IPS DF 4.7 (cell line): ENCODE measurements around the gene FBXL16.
"Not testable (repeated sequence)": the region's sequence is repeated elsewhere in the genome, so short reads cannot be mapped to it uniquely, and the experiment has no call there.

Experiments used
- DNase-seq: peaks from one replicate; pipeline ENCODE4 v3.0.0-alpha.2; 2013; ENCODE audit warnings: low spot score; ENCODE audit errors: extremely low read depth

Gene FBXL16, protein sequence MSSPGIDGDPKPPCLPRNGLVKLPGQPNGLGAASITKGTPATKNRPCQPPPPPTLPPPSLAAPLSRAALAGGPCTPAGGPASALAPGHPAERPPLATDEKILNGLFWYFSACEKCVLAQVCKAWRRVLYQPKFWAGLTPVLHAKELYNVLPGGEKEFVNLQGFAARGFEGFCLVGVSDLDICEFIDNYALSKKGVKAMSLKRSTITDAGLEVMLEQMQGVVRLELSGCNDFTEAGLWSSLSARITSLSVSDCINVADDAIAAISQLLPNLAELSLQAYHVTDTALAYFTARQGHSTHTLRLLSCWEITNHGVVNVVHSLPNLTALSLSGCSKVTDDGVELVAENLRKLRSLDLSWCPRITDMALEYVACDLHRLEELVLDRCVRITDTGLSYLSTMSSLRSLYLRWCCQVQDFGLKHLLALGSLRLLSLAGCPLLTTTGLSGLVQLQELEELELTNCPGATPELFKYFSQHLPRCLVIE

GRCh38 chr16:705431-706188 is at the start of gene FBXL16:
FBXL16 (minus strand) TSS chr16:705801; CDS start chr16:697405, 8,396 bp downstream.
- DNase-seq, result no peak

GRCh38 chr16:754656-755055 is 49.1 kb upstream of the FBXL16 start:
- DNase-seq, result no peak

GRCh38 chr16:754121-754607 is 48.6 kb upstream of the FBXL16 start:
- DNase-seq, result not testable (repeated sequence)

DNA sequence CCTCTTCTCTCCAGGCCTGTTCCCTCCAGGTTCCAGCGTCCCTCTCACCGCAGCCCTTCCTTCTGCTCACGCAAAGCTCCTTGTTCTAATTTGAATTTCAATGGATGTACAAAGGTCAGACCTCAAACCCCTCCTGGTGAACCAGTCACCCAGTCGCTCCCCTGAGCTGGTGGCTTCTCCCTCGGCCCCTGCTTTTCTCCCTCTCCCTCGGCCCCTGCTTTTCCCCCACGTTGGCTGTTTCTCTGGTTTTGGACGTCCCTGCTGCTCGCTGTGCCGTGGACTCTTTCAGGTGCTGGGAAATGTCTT is 46.4 kb upstream of the FBXL16 start:
- DNase-seq, result no peak

GRCh38 chr16:751152-752006 is 45.8 kb upstream of the FBXL16 start:
- DNase-seq, result no peak

- no peak for DNase-seq
Observed at GRCh38 chr16:750485-750884, 44.9 kb upstream of the FBXL16 start.

DNA sequence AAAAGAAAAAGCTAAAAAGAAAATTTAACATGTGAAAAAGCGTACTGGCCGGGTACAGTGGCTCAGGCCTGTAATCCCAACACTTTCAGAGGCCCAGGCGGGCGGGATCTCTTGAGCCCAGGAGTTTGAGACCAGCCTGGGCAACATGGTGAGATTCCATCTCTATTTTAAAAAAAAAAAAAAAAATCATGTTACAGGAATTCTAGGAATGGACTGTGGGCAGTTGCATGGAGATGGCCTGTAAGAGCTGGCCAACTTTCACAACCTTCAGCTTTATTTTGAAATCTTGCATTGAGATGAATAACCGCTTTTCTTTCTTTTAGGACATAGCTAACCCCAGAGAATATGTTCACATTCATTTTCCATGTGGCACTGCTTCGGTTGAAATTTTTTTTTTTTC is 43.4 kb upstream of the FBXL16 start:
- no peak for DNase-seq

GRCh38 chr16:747978-748746 is 42.6 kb upstream of the FBXL16 start:
- DNase-seq, result no peak

GRCh38 chr16:746637-747036 is 41.0 kb upstream of the FBXL16 start:
- DNase-seq, result no peak

GRCh38 chr16:745739-746138 is 40.1 kb upstream of the FBXL16 start:
- no peak for DNase-seq

- no peak for DNase-seq
Observed at GRCh38 chr16:743794-744500, 38.3 kb upstream of the FBXL16 start.

DNA sequence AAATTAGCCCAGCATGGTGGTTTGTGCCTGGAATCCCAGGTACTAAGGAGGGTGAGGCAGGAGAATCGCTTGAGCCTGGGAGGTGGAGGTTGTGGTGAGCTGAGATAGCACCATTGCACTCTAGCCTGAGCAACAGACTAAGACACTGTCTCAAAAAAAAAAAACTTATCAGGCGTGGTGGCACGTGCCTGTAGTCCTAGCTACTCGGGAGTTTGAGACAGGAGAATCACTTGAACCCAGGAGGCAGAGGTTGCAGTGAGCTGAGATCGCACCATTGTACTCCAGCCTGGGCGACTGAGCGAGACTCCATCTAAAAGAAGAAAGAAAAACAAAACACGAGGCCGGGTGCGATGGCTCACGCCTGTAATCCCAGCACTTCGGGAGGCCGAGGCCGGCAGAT is 37.3 kb upstream of the FBXL16 start:
- not testable (repeated sequence) for DNase-seq

GRCh38 chr16:741986-742629 is 36.5 kb upstream of the FBXL16 start:
- no peak for DNase-seq

DNA sequence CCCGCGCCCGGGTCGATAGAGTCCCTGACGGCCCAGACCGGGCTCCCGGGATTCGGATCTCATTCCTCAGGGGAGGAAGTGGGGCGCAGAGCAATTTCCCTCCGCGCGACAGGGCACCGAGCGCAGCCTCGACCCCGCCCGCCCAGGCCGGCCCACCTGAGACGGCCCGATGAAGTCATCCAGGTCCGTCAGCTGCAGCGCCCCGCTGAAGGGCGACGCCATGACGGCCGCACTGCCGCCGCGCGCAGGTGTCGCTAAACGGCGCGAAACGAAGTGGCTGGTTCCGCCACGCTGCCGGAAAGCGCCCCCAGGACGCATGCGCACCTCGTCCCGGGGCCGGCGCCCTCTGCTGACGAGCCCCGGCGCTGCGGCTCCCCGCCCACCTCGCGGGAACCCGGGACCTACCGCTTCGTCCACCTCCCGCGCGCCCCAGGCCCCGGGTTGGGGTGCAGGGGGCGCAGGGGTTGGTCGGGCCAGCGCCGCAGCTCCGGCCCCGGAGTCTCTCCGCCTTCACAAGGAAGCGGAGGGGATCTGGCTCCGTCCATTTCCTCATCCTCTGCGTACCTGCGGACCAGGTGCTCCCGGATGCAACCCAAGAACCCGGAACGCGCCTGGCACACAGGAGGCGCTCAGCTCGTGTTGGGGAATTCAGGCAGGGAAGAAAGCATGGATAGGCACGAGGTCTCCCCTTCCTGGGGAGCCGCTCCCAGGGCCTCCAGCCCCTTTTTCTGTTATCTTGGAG is 35.3 kb upstream of the FBXL16 start, which contains the start of gene CIAO3:
Gene CIAO3, minus strand, starts transcription at position 234 of the 742 bp plus-strand sequence. Its CDS starts 12 bp downstream, at position 222.
- no peak for DNase-seq

GRCh38 chr16:740459-740763 is 34.8 kb upstream of the FBXL16 start:
- DNase-seq, result no peak

DNA sequence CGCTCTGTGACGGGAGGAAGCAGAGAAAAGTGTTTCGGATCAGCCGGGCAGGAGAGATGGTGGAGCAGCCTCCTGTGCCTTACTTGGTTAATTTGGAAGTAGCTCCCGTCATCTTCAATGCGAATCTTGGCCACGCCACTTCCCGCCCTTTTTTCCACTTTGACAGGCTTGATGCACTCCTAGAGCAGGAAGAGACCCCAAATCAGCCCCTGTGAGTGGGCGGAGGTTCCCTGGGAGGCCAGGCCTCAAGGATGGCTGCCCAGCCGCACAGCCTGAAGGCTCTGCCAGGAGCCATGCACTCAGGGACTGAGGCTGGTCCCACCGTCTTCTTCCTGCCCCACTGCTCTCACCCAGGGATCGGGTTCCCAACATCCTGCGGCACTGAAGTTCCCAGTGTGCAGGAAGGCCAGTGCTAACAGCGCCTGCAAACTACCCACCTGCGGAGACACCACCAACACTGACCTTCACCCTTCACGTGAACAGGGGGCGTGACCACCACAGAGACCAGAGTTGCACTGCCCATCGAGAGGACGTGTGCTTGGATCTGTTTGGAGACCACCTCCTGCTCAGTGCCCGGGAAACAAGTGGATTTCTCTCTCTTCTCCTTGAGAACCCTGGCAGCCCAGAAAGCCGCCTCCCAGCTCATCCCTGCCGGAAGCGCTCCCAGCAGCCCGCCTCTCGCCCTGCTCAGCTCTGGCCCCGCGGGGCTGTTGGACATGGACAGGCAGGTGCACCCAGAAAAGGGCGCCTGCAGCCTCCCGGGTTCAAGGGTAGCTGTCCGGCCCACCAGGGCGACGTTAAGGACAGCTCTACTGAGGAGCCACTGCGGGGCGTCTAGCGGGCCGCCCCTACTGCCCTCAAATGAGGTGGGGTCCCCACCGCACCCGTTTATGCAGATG is 34.2 kb upstream of the FBXL16 start:
- no peak for DNase-seq

- no peak for DNase-seq
Observed at GRCh38 chr16:736936-737481, 31.4 kb upstream of the FBXL16 start.

DNA sequence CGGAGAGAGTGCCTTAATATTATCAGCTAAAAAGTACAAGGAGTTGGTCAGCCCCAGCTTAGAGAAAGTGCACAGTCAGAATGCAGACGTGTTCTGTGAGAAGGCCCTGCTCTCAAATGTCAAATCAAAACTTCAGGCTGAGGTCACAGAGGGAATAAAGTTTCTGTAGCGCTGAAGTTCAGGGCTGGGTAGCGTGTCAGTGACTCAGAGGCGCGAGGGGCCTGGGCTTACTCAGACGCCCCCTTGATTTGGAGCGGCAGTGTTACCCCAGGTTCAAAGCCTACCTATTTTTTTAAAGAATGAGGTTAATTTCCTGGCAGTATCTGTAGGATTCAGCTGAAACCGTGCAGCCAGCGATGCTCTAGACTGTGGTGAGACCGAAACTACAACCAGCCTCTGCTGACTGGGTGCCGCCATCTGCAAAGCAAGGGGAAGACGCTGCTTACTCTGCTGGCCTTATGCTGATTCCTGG is 30.4 kb upstream of the FBXL16 start:
- DNase-seq, result no peak
